GM19468 (cell line): ENCODE results near the gene MBTPS1.

Source experiments
- ATAC-seq: cut with Tn5 transposase; IDR thresholded peaks from one replicate; pipeline ENCODE4 v1.9.1; 2021; ENCODE audit warnings: mild to moderate bottlenecking, moderate library complexity, moderate number of reproducible peaks; ENCODE audit not compliant: unreplicated experiment; ENCODE audit errors: extremely low read depth

The MBTPS1 gene

GRCh38 chr16:84018710-84019109, 98.0 kb downstream of the MBTPS1 start:
- no peak for ATAC-seq

- no peak for ATAC-seq
These were observed 100.3 kb downstream of the MBTPS1 start for GRCh38 chr16:84016477-84016876.

GRCh38 chr16:84015399-84015798, 101.3 kb downstream of the MBTPS1 start:
- no peak for ATAC-seq

- no peak for ATAC-seq
These were observed 102.0 kb downstream of the MBTPS1 start for GRCh38 chr16:84014570-84015327.

- ATAC-seq = peak; percentile 38
These were observed 102.8 kb downstream of the MBTPS1 start for GRCh38 chr16:84013787-84014569.

- no peak for ATAC-seq
These were observed 107.5 kb downstream of the MBTPS1 start for GRCh38 chr16:84009282-84009681.

GRCh38 chr16:84007965-84008364, 108.8 kb downstream of the MBTPS1 start:
- ATAC-seq = no peak

GRCh38 chr16:84007520-84007919, 109.2 kb downstream of the MBTPS1 start:
- ATAC-seq = no peak

- no peak for ATAC-seq
These were observed 111.4 kb downstream of the MBTPS1 start for GRCh38 chr16:84005391-84005790.

GRCh38 chr16:84004442-84004841, 112.3 kb downstream of the MBTPS1 start:
- ATAC-seq = no peak
